GM19468 (cell line): ENCODE results near the gene PDE3B.
"Not testable (repeated sequence)": the region's sequence is repeated elsewhere in the genome, so short reads cannot be mapped to it uniquely, and the experiment has no call there.

Experiments
- ATAC-seq: cut with Tn5 transposase; IDR thresholded peaks from one replicate; pipeline ENCODE4 v1.9.1; 2021; ENCODE audit warnings: mild to moderate bottlenecking, moderate library complexity, moderate number of reproducible peaks; ENCODE audit not compliant: unreplicated experiment; ENCODE audit errors: extremely low read depth

Gene PDE3B

DNA sequence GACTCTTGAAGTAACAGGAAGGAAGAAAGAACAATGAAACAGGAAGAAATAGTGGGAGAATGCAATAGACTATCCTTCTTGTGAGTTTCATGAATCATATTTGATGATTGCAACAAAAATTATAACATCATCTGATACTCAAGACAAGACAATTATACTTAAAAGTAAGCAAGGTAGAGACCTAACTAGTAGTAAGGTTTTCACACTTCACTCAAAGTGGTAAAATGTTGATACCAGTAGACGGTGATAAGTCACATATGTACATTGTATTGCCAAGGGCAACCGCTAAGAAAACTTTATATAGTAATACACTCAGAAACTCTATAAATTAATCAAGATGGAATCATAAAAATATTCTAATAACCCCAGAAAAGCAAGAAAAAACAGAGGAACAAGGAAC is 140.6 kb downstream of the PDE3B start:
- no peak for ATAC-seq

DNA sequence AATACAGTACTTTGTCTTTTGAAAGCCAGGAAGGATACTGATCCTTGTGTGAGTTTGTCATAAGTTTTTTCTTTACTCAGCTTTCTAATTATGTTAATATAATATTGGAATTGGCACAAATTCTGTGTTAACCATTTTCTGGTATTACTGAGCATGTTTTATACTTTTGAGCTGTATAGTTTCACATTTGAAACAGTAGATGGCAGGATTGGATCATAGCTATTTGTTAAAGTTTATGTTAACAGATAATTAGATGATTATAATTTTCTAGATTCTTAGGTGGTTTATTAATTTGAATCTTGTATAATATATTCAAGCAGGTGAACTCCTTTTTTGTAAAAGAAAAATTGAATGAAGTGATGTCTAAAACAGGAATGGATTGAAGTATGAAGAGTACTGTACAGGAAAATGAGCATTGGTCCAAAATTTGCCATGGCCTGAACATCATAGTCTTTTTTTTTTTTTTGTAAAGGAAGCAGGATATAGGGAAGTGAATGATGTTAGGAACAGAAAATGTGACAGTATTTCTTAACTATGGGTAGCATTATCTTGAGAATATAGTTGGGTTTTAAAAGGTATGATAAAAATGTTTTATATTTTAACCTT is 146.4 kb downstream of the PDE3B start:
- no peak for ATAC-seq

DNA sequence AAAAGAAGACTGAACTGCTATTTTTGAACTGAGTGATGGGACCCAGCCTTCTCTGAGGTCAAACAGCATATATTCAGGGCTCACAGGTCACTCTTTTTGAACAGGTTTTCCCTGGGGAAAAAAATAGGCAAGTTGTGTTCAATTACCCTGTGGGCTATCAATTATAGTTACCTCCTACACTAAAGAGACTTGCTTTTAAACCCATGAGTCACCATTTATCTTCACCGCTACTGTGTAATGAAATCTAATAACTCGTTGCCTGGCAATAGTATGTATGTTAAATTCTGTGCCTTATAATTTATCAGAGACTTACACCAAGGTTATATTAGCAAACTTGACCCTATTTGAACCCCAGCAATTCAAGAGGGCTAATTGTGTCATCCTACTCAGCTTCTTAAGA is 149.9 kb downstream of the PDE3B start:
- no peak for ATAC-seq

DNA sequence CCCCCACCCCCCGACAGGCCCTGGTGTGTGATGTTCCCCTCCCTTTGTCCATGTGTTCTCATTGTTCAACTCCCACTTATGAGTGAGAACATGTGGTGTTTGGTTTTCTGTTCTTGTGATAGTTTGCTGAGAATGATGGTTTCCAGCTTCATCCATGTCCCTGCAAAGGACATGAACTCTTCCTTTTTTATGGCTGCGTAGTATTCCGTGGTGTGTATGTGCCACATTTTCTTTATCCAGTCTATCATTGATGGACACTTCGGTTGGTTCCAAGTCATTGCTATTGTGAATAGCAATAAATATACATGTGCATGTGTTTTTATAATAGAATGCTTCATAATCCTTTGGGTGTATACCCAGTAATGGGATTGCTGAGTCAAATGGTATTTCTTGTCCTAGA is 152.4 kb downstream of the PDE3B start:
- ATAC-seq: not testable (repeated sequence)

DNA sequence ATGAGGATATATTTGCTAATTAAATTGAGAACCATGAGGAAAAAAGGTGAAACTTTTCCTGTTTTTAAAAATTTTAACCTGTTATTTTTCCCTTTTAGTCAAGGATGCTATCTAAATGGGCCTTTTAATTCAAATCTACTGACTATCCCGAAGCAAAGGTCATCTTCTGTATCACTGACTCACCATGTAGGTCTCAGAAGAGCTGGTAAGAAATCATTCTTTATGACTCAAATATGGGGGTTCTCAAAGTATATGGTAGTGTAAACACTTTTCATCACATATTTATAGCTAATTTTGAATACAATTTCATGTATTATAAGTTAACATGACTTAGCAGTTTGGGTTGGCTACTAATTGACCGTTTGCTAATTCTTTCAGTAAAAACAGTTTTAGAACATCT is 160.2 kb downstream of the PDE3B start:
- no peak for ATAC-seq

DNA sequence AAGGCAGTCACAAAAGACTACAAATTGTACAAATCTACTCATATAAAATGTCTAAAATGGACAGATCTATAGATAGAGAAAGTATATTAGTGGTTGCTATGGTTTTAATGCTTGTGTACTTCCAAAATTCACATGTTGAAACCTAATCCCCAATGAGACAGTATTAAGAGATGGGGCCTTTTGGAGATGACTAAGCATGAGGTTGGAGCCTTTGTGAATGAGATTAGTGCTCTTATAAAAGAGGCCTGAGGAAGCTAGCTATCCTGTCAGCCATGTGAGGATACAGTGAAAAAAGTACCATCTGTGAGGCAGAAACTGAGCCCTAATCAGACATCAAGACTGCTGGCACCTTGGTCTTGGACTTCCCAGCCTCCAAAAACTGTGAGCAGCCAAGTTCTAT is 165.9 kb downstream of the PDE3B start:
- ATAC-seq: no peak

DNA sequence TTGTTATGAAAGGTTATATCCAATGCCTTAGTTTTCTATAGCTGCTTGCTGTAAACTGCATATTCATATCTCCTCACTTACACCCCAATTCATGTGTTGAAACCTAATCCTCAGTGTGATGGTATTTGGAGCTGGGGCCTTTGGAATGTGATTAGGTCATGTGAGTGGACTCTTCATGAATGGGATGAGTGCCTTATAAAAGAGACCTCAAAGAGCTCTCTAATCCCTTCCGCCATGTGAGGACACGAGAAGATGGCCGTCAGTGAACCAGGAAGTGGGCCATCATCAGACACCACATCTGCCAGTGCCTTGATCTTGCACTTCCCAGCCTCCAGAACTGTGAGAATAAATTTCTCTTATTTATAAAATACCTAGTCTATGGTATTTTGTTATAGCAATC is 169.2 kb downstream of the PDE3B start:
- ATAC-seq: no peak

DNA sequence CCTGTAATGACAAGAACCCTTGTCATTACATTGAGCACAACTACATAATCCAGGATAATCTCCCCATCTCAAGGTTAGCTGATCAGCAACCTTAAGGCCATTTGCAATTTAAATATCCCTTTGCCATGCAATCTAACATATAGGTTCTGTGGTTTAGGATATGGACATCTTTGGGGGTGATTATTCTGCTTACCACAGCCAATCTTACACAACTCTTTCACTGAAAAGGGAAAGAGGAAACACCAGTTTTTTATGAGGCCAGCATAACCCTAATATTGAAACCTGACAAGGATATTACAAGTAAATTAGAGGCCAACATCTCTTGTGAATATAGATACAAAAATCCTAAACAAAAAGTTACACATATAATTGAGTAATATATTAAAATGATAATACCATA is 169.9 kb downstream of the PDE3B start:
- no peak for ATAC-seq

DNA sequence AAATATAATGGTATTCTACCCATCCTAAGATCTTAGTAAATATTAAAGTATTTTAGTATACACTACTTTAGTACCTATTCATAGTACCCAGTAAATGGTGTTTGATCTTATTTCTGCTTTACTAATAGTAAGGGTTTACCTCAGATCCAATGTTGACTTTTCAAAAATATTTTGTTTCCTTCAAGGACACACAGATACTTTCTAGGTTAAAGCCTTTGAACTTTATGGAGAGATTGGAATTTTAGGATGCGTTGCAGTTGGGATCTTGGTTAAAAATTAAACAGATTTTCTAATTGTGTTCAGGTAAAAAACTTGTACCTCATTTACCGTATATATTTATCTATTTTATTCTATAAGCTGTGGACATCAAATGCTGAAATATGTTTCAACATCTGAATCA is 175.2 kb downstream of the PDE3B start:
- ATAC-seq: no peak

DNA sequence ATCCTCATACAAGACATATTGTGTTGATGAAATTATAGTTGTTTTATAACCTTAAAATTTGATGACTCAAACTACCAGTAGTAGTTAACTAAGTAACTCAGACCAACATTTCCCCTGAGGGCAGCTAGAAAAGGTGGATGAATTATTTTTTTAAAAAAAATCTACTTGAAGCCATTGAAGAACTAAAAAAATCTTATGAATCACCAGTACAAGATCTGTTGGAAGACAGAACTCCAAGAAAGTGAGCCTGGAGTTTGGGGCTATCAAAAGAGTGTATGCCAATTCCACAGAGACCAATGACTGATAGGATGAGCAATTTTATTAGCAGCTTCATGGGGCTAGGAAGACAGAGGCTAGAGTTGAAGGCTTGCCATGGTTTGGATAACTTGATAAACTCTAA is 176.0 kb downstream of the PDE3B start:
- ATAC-seq: no peak

DNA sequence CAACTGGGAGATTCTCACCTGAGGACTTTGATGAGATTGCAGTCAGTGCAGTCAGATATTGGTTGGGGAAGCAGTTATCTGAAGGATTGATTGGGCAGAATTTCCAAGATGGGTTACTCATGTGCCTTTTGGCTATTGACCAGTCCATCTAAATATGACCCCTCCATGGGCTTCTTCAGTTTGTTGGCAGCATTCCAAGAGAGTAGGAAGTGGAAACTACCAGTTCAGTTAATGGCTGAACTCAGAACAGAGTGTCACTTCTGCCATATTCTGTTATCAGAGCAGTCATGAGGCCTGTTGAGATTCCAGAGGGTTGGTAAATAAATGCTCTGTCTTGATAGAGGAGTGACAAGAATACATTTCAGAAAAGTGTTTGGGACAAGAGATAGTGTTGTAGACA is 177.4 kb downstream of the PDE3B start:
- ATAC-seq: no peak

DNA sequence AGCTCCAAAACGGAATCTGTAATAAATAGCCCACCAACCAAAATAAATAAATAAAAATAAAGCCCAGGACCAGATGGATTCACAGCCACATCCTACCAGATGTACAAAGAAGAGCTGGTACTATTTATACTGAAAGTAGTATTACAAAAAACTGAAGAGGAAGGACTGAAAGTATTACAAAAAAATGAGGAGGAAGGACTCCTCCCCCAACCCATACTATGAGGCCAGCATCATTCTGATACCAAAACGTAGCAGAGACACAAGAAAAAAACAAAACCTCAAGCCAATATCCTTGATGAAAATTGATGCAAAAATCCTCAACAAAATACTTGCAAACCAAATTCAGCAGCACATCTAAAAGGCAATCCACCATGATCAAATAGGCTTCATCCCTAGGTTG is 183.0 kb downstream of the PDE3B start:
- no peak for ATAC-seq

DNA sequence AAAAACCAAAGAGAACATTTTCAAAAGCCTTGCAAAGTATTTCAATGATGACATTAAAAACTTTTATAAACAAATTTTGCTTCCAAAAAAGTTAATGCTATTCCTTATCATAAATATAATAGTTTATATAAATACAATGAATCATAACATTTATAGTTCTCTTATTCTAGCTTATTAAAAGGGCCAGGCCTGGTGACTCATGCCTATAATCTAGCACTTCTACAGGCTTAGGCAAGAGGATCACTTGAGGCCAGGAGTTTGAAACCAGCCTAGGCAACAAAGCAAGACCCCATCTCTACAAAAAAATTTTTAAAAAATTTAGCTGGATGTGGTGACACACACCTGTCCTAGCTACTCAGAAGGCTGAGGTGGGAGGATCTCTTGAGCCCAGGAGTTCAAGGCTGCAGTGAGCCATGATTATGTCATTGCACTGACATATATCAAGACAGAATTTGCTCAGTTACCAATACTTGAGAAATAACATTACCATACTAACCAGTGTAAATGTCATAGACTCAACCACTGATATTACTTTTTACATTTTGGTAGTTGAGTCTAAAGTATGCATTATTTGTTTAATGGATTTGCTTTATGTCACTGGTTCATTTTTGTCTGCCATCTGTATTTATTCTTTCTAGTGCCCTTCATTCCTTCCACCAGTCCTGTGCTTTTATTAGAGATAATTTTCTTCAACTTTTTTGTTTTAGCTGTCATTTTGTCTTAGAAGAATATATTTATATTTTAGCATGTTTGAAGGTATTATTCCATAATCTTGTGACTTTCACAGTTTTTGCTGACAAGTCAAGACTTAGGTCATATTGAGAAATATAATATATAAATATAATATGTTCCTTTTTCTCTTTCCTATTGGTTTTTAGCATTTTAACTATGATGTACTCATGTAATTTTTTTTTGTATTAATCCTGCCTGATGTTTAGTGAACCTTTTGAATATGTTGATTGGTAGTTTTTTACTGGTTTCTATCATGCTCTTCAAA is 192.2 kb downstream of the PDE3B start:
- no peak for ATAC-seq

DNA sequence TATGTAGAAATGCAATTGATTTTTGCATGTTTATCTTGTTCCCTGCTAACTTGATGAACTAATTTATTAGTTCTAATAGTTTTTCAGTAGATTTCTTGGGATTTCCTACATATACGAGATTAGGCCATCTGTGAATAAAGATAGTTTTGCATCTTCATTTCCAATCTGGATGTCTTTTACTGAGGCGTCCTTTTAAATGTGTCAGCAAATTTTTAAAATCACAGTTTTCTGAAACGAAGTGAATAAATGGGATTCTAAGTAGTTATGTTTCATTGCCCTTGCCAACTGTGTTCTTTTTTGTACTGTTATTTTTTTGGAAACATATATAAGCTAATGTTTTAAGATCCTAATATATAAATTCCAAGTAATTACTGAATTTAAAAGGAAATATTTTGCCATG is 198.4 kb downstream of the PDE3B start:
- no peak for ATAC-seq

DNA sequence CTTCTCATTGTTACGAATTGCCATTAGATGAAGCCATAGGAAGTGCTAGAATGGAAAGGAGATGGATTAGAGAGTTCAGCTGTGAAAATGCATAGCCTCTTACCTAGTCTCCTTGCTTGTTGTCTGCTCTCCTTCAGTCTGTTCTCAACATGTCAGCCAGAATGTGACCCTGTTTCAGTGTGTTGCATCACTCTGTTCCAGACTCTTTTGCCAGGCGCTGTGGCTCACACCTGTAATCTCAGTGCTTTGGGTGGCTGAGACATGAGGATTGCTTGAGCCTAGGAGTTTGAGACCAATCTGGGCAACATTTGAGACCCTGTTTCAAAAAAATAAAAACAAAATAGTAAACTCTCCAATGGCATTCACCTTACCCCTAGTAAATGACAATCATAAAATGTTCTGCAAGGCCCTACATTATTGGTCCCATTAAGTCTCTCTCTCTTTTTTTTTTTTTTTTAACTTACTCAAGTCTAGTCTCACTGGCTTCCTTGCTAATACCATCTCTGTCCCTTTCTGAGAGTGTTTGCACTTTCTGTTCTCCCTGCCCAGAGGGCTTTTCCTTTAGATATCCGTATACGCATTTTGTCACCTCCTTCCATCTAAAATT is 209.1 kb downstream of the PDE3B start:
- ATAC-seq: no peak

DNA sequence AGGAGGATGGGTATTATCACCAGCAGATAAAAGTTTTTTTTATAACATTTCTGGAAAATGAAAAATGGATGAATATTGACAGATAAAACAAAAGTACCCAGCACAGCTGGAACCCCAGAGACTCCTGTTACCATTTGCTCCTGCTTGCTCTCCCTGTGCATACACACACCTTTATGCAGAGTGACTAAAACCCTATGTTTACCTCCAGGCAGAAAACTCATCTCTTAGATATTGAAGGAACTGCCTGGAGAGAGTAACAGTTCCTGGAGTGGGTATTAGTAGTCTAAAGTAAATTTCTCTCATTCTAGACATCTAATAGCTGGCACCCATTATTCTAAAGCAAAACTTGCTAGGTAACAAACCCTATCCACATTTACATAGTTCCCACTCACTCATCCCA is 210.5 kb downstream of the PDE3B start:
- no peak for ATAC-seq

DNA sequence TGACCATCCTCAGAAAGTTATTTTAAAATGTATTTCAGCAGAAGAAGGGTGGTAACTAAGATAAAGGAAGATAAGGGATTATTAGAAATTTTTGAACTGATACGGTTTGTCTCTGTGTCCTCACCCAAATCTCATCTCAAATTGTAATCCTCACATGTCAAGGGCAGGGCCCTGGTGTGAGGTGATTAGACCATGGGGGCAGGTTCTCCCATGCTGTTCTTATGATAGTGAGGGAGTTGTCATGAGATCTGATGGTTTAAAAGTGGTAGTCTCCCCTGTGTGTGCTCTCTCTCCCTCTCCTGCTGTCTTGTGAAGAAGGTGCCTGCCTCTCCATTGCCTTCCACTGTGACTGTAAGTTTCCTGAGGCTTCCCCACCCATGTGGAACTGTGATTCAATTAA is 212.3 kb downstream of the PDE3B start:
- no peak for ATAC-seq

DNA sequence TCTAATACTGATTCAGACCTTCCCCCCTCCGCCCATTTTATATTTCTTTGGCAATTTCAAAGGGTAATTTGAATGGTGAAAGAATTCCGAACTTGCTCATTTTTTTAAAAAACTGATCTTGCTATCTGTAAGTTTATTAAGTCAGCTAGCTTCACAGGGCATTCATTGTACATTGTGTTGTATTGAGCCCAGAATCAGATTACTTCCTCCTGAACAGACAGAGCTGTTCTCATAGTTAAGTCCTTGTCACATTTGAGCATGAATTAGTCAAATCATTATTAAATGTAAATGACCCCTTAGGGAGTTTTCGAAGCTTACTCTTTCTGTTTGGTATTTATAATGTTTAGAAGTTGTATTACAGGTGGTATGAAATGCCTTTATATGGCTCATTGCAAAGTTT is 214.0 kb downstream of the PDE3B start:
- no peak for ATAC-seq

DNA sequence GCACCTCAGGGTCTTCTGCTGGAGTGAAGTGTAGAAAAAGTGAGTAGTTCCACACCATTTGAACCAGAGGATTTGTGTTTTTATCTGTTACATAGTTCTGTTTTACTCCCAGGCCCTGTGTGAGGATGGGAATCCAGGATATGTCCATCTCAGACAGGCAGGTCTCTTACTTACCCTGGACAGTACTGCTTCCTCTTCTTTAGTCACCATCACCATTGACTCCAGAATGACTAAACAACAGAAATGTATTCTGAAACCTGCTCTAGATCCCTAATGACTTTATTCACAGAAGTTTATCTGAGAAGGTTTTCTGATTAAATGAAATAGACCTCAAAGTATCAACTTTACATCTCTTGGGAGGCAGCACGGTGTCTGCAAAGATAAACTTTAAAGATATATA is 214.8 kb downstream of the PDE3B start:
- ATAC-seq: no peak

DNA sequence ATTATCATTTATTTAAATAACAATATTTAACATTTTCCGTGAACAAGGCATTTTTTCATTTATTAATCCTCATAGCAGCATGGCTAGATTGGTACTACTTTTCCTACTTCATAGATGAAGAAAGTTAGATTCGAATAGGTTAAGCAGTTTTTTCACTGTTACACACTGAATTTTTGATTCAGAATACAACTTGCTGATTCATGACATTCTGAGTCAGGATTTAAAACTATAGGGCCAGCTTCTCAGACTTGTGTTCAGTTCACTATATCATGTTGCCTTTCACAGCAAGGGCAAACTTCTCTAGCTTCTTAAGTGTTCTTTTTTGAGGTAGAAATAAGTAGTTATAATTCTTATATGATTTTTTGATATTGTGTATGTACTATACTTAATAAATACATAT is 216.9 kb downstream of the PDE3B start:
- no peak for ATAC-seq

DNA sequence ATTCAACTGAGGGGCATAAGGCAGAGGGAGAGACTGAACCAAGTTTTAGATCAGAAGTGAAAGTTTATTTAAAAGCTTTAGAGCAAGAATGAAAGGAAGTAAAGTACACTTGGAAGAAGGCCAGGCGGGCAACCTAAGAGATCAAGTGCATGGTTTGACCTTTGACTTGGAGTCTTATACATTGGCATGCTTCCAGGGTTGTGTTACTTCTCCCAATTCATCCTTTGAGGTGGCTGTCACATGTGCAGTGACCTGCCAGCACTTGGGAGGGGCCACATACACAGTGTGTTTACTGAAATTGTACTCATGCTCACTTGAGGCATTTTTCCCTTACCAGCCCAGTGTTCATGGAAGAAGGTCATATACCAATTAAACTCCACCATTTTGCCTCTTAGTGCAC is 218.1 kb downstream of the PDE3B start:
- ATAC-seq: no peak
